GM12878 (cell line): Measurements from ENCODE around the gene PFN3. TPM values are rescaled to one million over a fixed set of nuclear protein-coding genes. Genes with fewer than 3 reads are reported as not detected.
A peak's percentile ranks its signal among the peaks of the same experiment; 100 is the strongest.

ENCODE experiments used
- ATAC-seq: fragments of 200-7000 bp; cut with Tn5 transposase; 3 replicates; pipeline ENCODE4 v1.9.1; 2020; ENCODE audit warnings: mild to moderate bottlenecking, moderate library complexity
- BruUV-seq: library from RNA; stranded (reverse); fragments of 400-500 nt; replicated peaks from 2 replicates; lab custom pipeline; 2021; lab: Mats Ljungman, UMichigan
- CTCF ChIA-PET: fragments of 300-600 bp; sonication (Branson Sonifier 250); formaldehyde crosslinking; extraction: SDS; loops from one replicate; lab custom pipeline; 2021; ENCODE audit warnings: inconsistent platforms; lab: Yijun Ruan, JAX
- POLR2A ChIA-PET: fragments of 350-600 bp; formaldehyde crosslinking; extraction: SDS; loops from one replicate; lab custom pipeline; 2021; ENCODE audit warnings: inconsistent platforms; lab: Charles Lee
- RAD21 ChIA-PET: fragments of 300-600 bp; sonication (Branson Sonifier 250); formaldehyde crosslinking; loops from one replicate; lab custom pipeline; 2023; ENCODE audit warnings: antibody characterized with exemption; ENCODE audit not compliant: unreplicated experiment; lab: Charles Lee
- SMC1A ChIA-PET: fragments of 300-600 bp; sonication (Branson Sonifier 250); formaldehyde crosslinking; loops from one replicate; lab custom pipeline; 2023; ENCODE audit not compliant: unreplicated experiment, uncharacterized antibody; lab: Charles Lee
- DNase-seq: peaks from one replicate; pipeline ENCODE4 v3.0.0-alpha.2; 2011; ENCODE audit warnings: low read depth, low spot score
- FAIRE-seq: peaks from 3 replicates; lab custom pipeline; 2011; peaks lifted over from hg19 to GRCh38; lab: Jason Lieb, UNC
- H2AFZ ChIP-seq: 2 replicates; pipeline ENCODE4 v1.6.0; 2011; ENCODE audit warnings: low read depth, low read length, control low read depth; ENCODE audit not compliant: control insufficient read depth
- H3K27ac ChIP-seq: 2 replicates; pipeline ENCODE4 v1.5.1; 2011; ENCODE audit warnings: control low read depth; ENCODE audit not compliant: control insufficient read depth, insufficient read depth
- H3K27me3 ChIP-seq, 2 experiments: replicated peaks in 1 of 2; 2 replicates each; pipeline versions ENCODE4 v1.6.0 to v1.6.1; 2011; ENCODE audit warnings: low read length in 1 of 2; ENCODE audit not compliant: control insufficient read depth in 2 of 2, insufficient read depth in 2 of 2
- H3K36me3 ChIP-seq, 2 experiments: 2 replicates each; pipeline ENCODE4 v1.5.1; 2011; ENCODE audit warnings: low read length in 1 of 2; ENCODE audit not compliant: control insufficient read depth in 2 of 2, insufficient read depth in 2 of 2
- H3K4me1 ChIP-seq: 2 replicates; pipeline ENCODE4 v1.6.1; 2011; ENCODE audit warnings: mild to moderate bottlenecking, low read length, moderate library complexity, mixed read lengths; ENCODE audit not compliant: control insufficient read depth, insufficient read depth
- H3K4me2 ChIP-seq: 2 replicates; pipeline ENCODE4 v1.6.0; 2011; ENCODE audit warnings: control low read depth; ENCODE audit not compliant: control insufficient read depth, insufficient read depth
- H3K4me3 ChIP-seq: fragments of 200-600 bp; sonication (generic); 2 replicates; pipeline ENCODE4 v1.5.1; 2016
- H3K79me2 ChIP-seq: 2 replicates; pipeline ENCODE4 v1.6.0; 2011; ENCODE audit warnings: low read length; ENCODE audit not compliant: control insufficient read depth, insufficient read depth
- H3K9ac ChIP-seq: 2 replicates; pipeline ENCODE4 v1.8.0; 2011; ENCODE audit warnings: low read length, control low read depth, mixed read lengths; ENCODE audit not compliant: control insufficient read depth, insufficient read depth
- H3K9me3 ChIP-seq: replicated peaks from 3 replicates; pipeline ENCODE4 v1.5.1; 2011; ENCODE audit warnings: mild to moderate bottlenecking, low read length; ENCODE audit not compliant: control insufficient read depth, insufficient read depth
- H4K20me1 ChIP-seq: 2 replicates; pipeline ENCODE4 v1.6.0; 2011; ENCODE audit not compliant: control insufficient read depth, insufficient read depth
- JUNB ChIP-seq: IDR thresholded peaks from 2 replicates; pipeline ENCODE4 v1.6.1; 2016; ENCODE audit warnings: antibody characterized with exemption, mild to moderate bottlenecking
- MYB ChIP-seq: fragments of 150-350 bp; IDR thresholded peaks from 2 replicates; pipeline ENCODE4 v1.6.1; 2014; ENCODE audit warnings: mild to moderate bottlenecking, low read depth, low read length, borderline replicate concordance
- NFYB ChIP-seq: IDR thresholded peaks from 2 replicates; pipeline ENCODE4 v1.6.1; 2011; ENCODE audit warnings: low read depth, mild to moderate bottlenecking, low read length, improper control_type of control experiment, moderate library complexity; ENCODE audit not compliant: insufficient read depth
- PAX5 ChIP-seq: IDR thresholded peaks from 2 replicates; pipeline ENCODE4 v1.6.1; 2011; ENCODE audit warnings: low read depth, low read length, borderline replicate concordance
- SIX5 ChIP-seq: IDR thresholded peaks from 2 replicates; pipeline ENCODE4 v1.6.1; 2011; ENCODE audit warnings: mild to moderate bottlenecking, low read depth, low read length, moderate library complexity; ENCODE audit not compliant: severe bottlenecking
- SREBF1 ChIP-seq: IDR thresholded peaks from 2 replicates; pipeline ENCODE4 v1.6.1; 2012; ENCODE audit warnings: mild to moderate bottlenecking, low read length
- ZSCAN29 ChIP-seq: fragments of 450-650 bp; IDR thresholded peaks from 2 replicates; pipeline ENCODE4 v1.6.1; 2017; ENCODE audit warnings: mild to moderate bottlenecking, moderate library complexity
- WGBS: methylation state at CpG from one replicate; pipeline ENCODE4 v1.1.6; 2016; ENCODE audit warnings: low lambda C conversion rate; ENCODE audit not compliant: insufficient replicate concordance, insufficient coverage; ENCODE audit errors: missing lambda C conversion rate; 5-methylcytosine and 5-hydroxymethylcytosine counted together
- in situ Hi-C: fragments of 300-500 bp; cut with MboI; formaldehyde crosslinking; loops from 9 replicates; pipeline ENCODE4 v1.14.3; 2018; ENCODE audit warnings: mixed read lengths
- intact Hi-C: fragments of 100-400 bp; cut with micrococcal nuclease; formaldehyde crosslinking; loops from one replicate; pipeline ENCODE4 v1.14.2; 2022; ENCODE audit not compliant: unreplicated experiment
- polyA plus RNA-seq, 11 experiments: library from polyadenylated mRNA; depleted of rRNA in 4 of 11; unstranded in 6 of 11; stranded (reverse) in 5 of 11; fragments of >200 nt; fragmentation: Nextera tagmentation in 4 of 11; fragmentation: Illumina TruSeq in 1 of 11; extraction: Ambion mirVana in 4 of 11; extraction: Trizol in 1 of 11; gene quantifications; 1 replicate in 1 of 11; 2 replicates in 10 of 11; pipeline versions ENCODE4 v1.2.1 to v1.2.3, GENCODE V29; 2011 to 2016; ENCODE audit warnings: inconsistent platforms in 2 of 11, missing spikeins in 2 of 11, low read depth in 1 of 11
- total RNA-seq, 4 experiments: library from RNA; depleted of rRNA in 3 of 4; stranded (reverse); fragments of >200 nt in 3 of 4; fragmentation: Illumina TruSeq in 1 of 4; extraction: Trizol in 1 of 4; gene quantifications; 2 replicates each; pipeline versions ENCODE4 v1.2.1 to v1.2.3, GENCODE V29; 2013 to 2021
- TF ChIP-seq, protein P1 (sequence below): fragments of 450-650 bp; IDR thresholded peaks from 2 replicates; pipeline ENCODE4 v1.6.1; 2016; ENCODE audit warnings: mild to moderate bottlenecking
- TF ChIP-seq, protein P2 (sequence below): fragments of 150-350 bp; IDR thresholded peaks from 2 replicates; pipeline ENCODE4 v1.6.1; 2014; ENCODE audit warnings: mild to moderate bottlenecking, low read depth, low read length

Gene PFN3
- total and polyA plus RNA-seq, 10 of the 15 experiments (the other 5 are each of a cell fraction or from before 2014, with no cell fraction given), result not detected

DNA sequence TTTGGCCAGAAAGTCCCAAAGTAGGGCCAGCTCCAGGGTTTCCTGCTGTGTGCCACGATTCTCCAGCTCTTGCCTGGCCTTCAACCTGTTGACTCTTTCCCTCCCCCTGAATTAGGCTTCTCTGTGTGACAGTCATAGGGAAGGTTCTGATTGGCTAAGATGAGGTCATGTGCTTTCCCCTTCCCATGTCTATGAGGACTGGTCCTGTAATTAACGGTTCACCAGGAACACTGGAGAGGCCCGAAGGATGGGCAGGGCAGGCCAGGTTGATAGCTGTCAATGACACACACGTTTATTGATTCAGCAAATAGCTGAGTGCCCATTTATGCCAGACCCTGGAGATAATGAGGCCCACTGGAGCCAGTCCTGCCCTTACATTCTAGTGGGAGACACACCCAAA lies 37.2 kb upstream of the PFN3 start:
- WGBS, result 100% methylated on average over 4 of the region's 4 CpGs
- H3K27ac ChIP-seq, result no peak overlapping the region

DNA sequence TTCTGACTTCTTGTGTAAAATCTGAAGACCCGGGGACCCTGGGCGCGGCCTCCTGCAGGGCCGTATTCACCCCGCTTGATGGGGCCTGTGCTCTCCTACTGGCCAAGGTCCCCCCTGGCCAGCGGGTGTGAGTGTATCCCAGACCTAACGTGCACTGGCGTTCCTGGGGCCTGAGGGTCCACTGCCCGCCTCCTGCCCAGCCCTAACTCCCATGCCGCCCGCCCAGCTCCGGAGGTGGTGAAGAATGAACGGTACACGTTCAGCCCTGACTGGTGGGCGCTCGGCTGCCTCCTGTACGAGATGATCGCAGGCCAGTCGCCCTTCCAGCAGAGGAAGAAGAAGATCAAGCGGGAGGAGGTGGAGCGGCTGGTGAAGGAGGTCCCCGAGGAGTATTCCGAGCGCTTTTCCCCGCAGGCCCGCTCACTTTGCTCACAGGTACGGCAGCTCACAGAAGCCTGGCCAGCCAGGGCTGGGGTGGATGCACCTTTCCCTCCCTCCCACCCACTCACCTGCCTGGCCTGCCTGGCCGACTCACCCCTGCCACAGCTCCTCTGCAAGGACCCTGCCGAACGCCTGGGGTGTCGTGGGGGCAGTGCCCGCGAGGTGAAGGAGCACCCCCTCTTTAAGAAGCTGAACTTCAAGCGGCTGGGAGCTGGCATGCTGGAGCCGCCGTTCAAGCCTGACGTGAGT lies 35.5 kb upstream of the PFN3 start:
- Histone ChIP-seq H3K9me3 (no peaks in the 10 kb centered on the region), H3K79me2 (peaks cover 16% of the 10 kb centered on the region), H3K4me1 (peaks cover 18% of the 10 kb centered on the region), H2AFZ (no peak overlapping the region), H3K36me3 (peaks cover 46 to 53% of the 10 kb centered on the region in 2 experiments), H3K4me3 (no peak overlapping the region), H3K27me3 (no peaks in the 10 kb centered on the region), H4K20me1 (no peaks in the 10 kb centered on the region), H3K27ac (no peak overlapping the region), H3K9ac (no peak overlapping the region), H3K4me2 (no peak overlapping the region)
- 94% methylated on average over 29 of the region's 37 CpGs for WGBS
- ChIA-PET CTCF (interaction anchor here (1.0 kb wide), 1 partner anchor 31 kb away, joined by 3 read pairs; no protein-coding TSS in a partner anchor), RAD21 (interaction anchor here (1.3 kb wide), 1 partner anchor 31 kb away, joined by 4 read pairs; no protein-coding TSS in a partner anchor), POLR2A (interaction anchor here (1.6 to 1.9 kb wide), 2 partner anchors 10 to 12 kb away, joined by 4 to 7 read pairs; no protein-coding TSS in a partner anchor), SMC1A (interaction anchor here (1.7 kb wide), 1 partner anchor 10 kb away, joined by 6 read pairs; the partner anchor contains the start of gene PRR7)
- FAIRE-seq (no peak), ATAC-seq (no peak), DNase-seq (no peak)
- intact Hi-C loops, result no loop called here
- in situ Hi-C loops, result no loop called here
- no TSS peak for BruUV-seq
- no peak for TF ChIP-seq SIX5
- TF ChIP-seq, protein P1, sequence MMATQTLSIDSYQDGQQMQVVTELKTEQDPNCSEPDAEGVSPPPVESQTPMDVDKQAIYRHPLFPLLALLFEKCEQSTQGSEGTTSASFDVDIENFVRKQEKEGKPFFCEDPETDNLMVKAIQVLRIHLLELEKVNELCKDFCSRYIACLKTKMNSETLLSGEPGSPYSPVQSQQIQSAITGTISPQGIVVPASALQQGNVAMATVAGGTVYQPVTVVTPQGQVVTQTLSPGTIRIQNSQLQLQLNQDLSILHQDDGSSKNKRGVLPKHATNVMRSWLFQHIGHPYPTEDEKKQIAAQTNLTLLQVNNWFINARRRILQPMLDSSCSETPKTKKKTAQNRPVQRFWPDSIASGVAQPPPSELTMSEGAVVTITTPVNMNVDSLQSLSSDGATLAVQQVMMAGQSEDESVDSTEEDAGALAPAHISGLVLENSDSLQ, result no peak
- no peak for TF ChIP-seq SREBF1
- TF ChIP-seq MYB, result no peak
- no peak for TF ChIP-seq ZSCAN29
- TF ChIP-seq, protein P2, sequence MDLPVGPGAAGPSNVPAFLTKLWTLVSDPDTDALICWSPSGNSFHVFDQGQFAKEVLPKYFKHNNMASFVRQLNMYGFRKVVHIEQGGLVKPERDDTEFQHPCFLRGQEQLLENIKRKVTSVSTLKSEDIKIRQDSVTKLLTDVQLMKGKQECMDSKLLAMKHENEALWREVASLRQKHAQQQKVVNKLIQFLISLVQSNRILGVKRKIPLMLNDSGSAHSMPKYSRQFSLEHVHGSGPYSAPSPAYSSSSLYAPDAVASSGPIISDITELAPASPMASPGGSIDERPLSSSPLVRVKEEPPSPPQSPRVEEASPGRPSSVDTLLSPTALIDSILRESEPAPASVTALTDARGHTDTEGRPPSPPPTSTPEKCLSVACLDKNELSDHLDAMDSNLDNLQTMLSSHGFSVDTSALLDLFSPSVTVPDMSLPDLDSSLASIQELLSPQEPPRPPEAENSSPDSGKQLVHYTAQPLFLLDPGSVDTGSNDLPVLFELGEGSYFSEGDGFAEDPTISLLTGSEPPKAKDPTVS, result no peak
- no peak for TF ChIP-seq PAX5

More for the DNA sequence above, 37.2 kb upstream of the PFN3 start:
- no peak overlapping the region for H3K4me2 ChIP-seq
- BruUV-seq, result no TSS peak
- CTCF ChIA-PET, result interaction anchor here (1.7 kb wide), 1 partner anchor 34 kb away, joined by 8 read pairs; no protein-coding TSS in a partner anchor
- POLR2A ChIA-PET, result interaction anchor here (1.3 to 2.4 kb wide), 4 partner anchors 8 to 11 kb away, joined by 3 to 7 read pairs (median 6); partner anchors contain the start of gene GRK6
- TF ChIP-seq NFYB (peak; percentile 62; the same call in 1 of the 2 replicates), JUNB (no peak)
- TF ChIP-seq, all 136 proteins: peak for 1
- Histone ChIP-seq H3K36me3 (peaks cover 42 to 55% of the 10 kb centered on the region in 2 experiments), H3K4me3 (no peak overlapping the region), H3K9ac (no peak overlapping the region), H3K27me3 (no peaks in the 10 kb centered on the region), H3K79me2 (peaks cover 4% of the 10 kb centered on the region), H3K9me3 (no peaks in the 10 kb centered on the region), H3K4me1 (peaks cover 2% of the 10 kb centered on the region), H4K20me1 (no peaks in the 10 kb centered on the region), H2AFZ (no peak overlapping the region)
- ATAC-seq, result no peak
- DNase-seq, result no peak
- in situ Hi-C loops, result no loop called here
- no peak for FAIRE-seq
- SMC1A ChIA-PET, result interaction anchor here (0.9 to 2.0 kb wide), 4 partner anchors 9 to 65 kb away, joined by 3 to 6 read pairs (median 4); partner anchors contain the start of gene PRR7
- RAD21 ChIA-PET, result interaction anchor here (0.5 kb wide), 1 partner anchor 351 kb away, joined by 3 read pairs; the partner anchor contains the start of gene FGFR4
- intact Hi-C loops, result no loop called here
